Endodermal cell (in vitro differentiated cells): ENCODE data around the gene SH2D3C. TPM values are rescaled to one million over a fixed set of nuclear protein-coding genes. Genes with fewer than 3 reads are reported as not detected.

Experiments used
- DNase-seq: peaks from one replicate; pipeline ENCODE4 v3.0.0-alpha.2; 2017
- H3K27ac ChIP-seq: 2 replicates; pipeline ENCODE4 v1.5.1; 2013; ENCODE audit warnings: mild to moderate bottlenecking, low read depth, low read length, moderate library complexity
- H3K27me3 ChIP-seq: 2 replicates; pipeline ENCODE4 v1.6.1; 2013; ENCODE audit warnings: mild to moderate bottlenecking, low read length, moderate library complexity; ENCODE audit not compliant: insufficient read depth, control insufficient read depth, poor library complexity, severe bottlenecking
- H3K36me3 ChIP-seq: 2 replicates; pipeline ENCODE4 v1.7.0; 2013; ENCODE audit warnings: mild to moderate bottlenecking, low read length, moderate library complexity; ENCODE audit not compliant: control insufficient read depth, insufficient read depth
- H3K4me1 ChIP-seq: one replicate; pipeline ENCODE4 v1.7.0; 2013; ENCODE audit warnings: low read length; ENCODE audit not compliant: control insufficient read depth, insufficient read depth
- H3K4me3 ChIP-seq: 2 replicates; pipeline ENCODE4 v1.5.1; 2013; ENCODE audit warnings: mild to moderate bottlenecking, low read length, moderate library complexity
- H3K9ac ChIP-seq: 2 replicates; pipeline ENCODE4 v1.6.1; 2013; ENCODE audit warnings: mild to moderate bottlenecking, low read length, moderate library complexity; ENCODE audit not compliant: poor library complexity, severe bottlenecking; ENCODE audit errors: extremely low read depth
- H3K9me3 ChIP-seq: 2 replicates; pipeline ENCODE4 v1.6.1; 2013; ENCODE audit warnings: mild to moderate bottlenecking, low read length, moderate library complexity; ENCODE audit not compliant: control insufficient read depth
- H3K27ac Mint-ChIP-seq: 2 replicates; pipeline ENCODE4 v1.8.0; 2020; ENCODE audit warnings: mixed read lengths
- H3K27me3 Mint-ChIP-seq: 2 replicates; pipeline ENCODE4 v1.8.0; 2021; ENCODE audit warnings: mild to moderate bottlenecking, mixed read lengths; ENCODE audit not compliant: insufficient read depth
- H3K36me3 Mint-ChIP-seq: 2 replicates; pipeline ENCODE4 v1.8.0; 2020; ENCODE audit warnings: low read depth, mixed read lengths
- H3K4me1 Mint-ChIP-seq: 2 replicates; pipeline ENCODE4 v1.8.0; 2020; ENCODE audit warnings: mixed read lengths
- H3K4me3 Mint-ChIP-seq: 2 replicates; pipeline ENCODE4 v1.8.0; 2020; ENCODE audit warnings: mild to moderate bottlenecking, moderate library complexity, mixed read lengths
- H3K9me3 Mint-ChIP-seq: 2 replicates; pipeline ENCODE4 v1.8.0; 2020; ENCODE audit warnings: mild to moderate bottlenecking, mixed read lengths
- CTCF ChIP-seq: fragments of 200-600 bp; sonication (generic); conservative IDR thresholded peaks from 2 replicates; pipeline ENCODE4 v1.5.0; 2021; ENCODE audit warnings: antibody characterized with exemption, mild to moderate bottlenecking
- WGBS, 2 experiments: methylation state at CpG; one replicate each; pipeline versions ENCODE4 v1.1.5 to v1.1.7; 2013; ENCODE audit warnings: missing lambda C conversion rate in 2 of 2, mixed read lengths in 1 of 2; ENCODE audit not compliant: insufficient coverage in 1 of 2, insufficient read length in 1 of 2; 5-methylcytosine and 5-hydroxymethylcytosine counted together
- total RNA-seq, 2 donors: library from RNA; stranded (reverse); fragmentation: NEBNext Ultra II Directional in 1 of 2; extraction: Animal tissue kit (Norgen Biotek cat#: 25700) in 1 of 2; gene quantifications; 2 replicates in 1 of 2; 3 replicates in 1 of 2; pipeline ENCODE4 v1.2.1, GENCODE V29; 2021

The SH2D3C gene
- total RNA-seq, 2 donors from 2014 or later, result 0.77 to 1.4 TPM

- no peaks in the 10 kb centered on the region for H3K9me3 Mint-ChIP-seq
- peaks cover 3% of the 10 kb centered on the region for H3K27me3 Mint-ChIP-seq
- no peak overlapping the region for H3K27ac Mint-ChIP-seq
- H3K4me1 ChIP-seq, result no peaks in the 10 kb centered on the region
- H3K36me3 ChIP-seq, result no peaks in the 10 kb centered on the region
- H3K4me3 ChIP-seq, result no peak overlapping the region
- no peak for TF ChIP-seq CTCF
- 88% methylated on average over 2 of the region's 2 CpGs; no CpG with 5 or more reads in 1 of the 2 experiments for WGBS, 2 experiments
- no peaks in the 10 kb centered on the region for H3K27me3 ChIP-seq
- H3K4me1 Mint-ChIP-seq, result no peaks in the 10 kb centered on the region
- no peak overlapping the region for H3K27ac ChIP-seq
- no peak overlapping the region for H3K9ac ChIP-seq
- no peaks in the 10 kb centered on the region for H3K36me3 Mint-ChIP-seq
- H3K4me3 Mint-ChIP-seq, result no peak overlapping the region
- no peaks in the 10 kb centered on the region for H3K9me3 ChIP-seq
- DNase-seq, result no peak
Measured at GRCh38 chr9:127733614-127734013, 44.9 kb downstream of the SH2D3C start.

GRCh38 chr9:127732444-127732843, 46.0 kb downstream of the SH2D3C start:
- no peak overlapping the region for H3K4me3 ChIP-seq
- no peaks in the 10 kb centered on the region for H3K36me3 ChIP-seq
- Mint-ChIP-seq H3K36me3 (no peaks in the 10 kb centered on the region), H3K27ac (no peak overlapping the region), H3K27me3 (peaks cover 3% of the 10 kb centered on the region), H3K9me3 (no peaks in the 10 kb centered on the region), H3K4me1 (no peaks in the 10 kb centered on the region), H3K4me3 (no peak overlapping the region)
- H3K9ac ChIP-seq, result no peak overlapping the region
- H3K4me1 ChIP-seq, result no peaks in the 10 kb centered on the region
- no peak for DNase-seq
- WGBS, 2 experiments, result 95 to 97% methylated on average over 21 of the region's 21 CpGs
- no peak overlapping the region for H3K27ac ChIP-seq
- TF ChIP-seq CTCF, result no peak
- H3K27me3 ChIP-seq, result no peaks in the 10 kb centered on the region
- H3K9me3 ChIP-seq, result no peaks in the 10 kb centered on the region

- Mint-ChIP-seq H3K4me3 (no peak overlapping the region), H3K36me3 (no peaks in the 10 kb centered on the region), H3K9me3 (no peaks in the 10 kb centered on the region), H3K27me3 (no peaks in the 10 kb centered on the region), H3K4me1 (no peaks in the 10 kb centered on the region), H3K27ac (no peak overlapping the region)
- no peaks in the 10 kb centered on the region for H3K4me1 ChIP-seq
- H3K27ac ChIP-seq, result no peak overlapping the region
- no peak overlapping the region for H3K9ac ChIP-seq
- no peak for DNase-seq
- no peak overlapping the region for H3K4me3 ChIP-seq
- no peaks in the 10 kb centered on the region for H3K9me3 ChIP-seq
- TF ChIP-seq CTCF, result no peak
- WGBS, 2 experiments, result 90 to 92% methylated on average over 14 to 16 of the region's 16 CpGs
- no peaks in the 10 kb centered on the region for H3K27me3 ChIP-seq
- no peaks in the 10 kb centered on the region for H3K36me3 ChIP-seq
Measured at GRCh38 chr9:127731938-127732337, 46.5 kb downstream of the SH2D3C start.
